AG09319 (cell line): ENCODE results near the gene FAM3B.
A peak's percentile ranks its signal among the peaks of the same experiment; 100 is the strongest.
"Not testable (repeated sequence)": the region's sequence is repeated elsewhere in the genome, so short reads cannot be mapped to it uniquely, and the experiment has no call there.

Experiments
- DNase-seq: peaks from one replicate; pipeline ENCODE4 v3.0.0-alpha.2; 2010; ENCODE audit warnings: low read depth; ENCODE audit errors: extremely low read depth
- TF ChIP-seq, protein P1 (sequence below): IDR thresholded peaks from 2 replicates; pipeline ENCODE4 v1.5.1; 2011; ENCODE audit warnings: low read depth, mild to moderate bottlenecking, inconsistent platforms, low read length, moderate library complexity

FAM3B gene

GRCh38 chr21:41357546-41357945 lies 40.9 kb downstream of the FAM3B start:
- no peak for DNase-seq
- TF ChIP-seq, protein P1, sequence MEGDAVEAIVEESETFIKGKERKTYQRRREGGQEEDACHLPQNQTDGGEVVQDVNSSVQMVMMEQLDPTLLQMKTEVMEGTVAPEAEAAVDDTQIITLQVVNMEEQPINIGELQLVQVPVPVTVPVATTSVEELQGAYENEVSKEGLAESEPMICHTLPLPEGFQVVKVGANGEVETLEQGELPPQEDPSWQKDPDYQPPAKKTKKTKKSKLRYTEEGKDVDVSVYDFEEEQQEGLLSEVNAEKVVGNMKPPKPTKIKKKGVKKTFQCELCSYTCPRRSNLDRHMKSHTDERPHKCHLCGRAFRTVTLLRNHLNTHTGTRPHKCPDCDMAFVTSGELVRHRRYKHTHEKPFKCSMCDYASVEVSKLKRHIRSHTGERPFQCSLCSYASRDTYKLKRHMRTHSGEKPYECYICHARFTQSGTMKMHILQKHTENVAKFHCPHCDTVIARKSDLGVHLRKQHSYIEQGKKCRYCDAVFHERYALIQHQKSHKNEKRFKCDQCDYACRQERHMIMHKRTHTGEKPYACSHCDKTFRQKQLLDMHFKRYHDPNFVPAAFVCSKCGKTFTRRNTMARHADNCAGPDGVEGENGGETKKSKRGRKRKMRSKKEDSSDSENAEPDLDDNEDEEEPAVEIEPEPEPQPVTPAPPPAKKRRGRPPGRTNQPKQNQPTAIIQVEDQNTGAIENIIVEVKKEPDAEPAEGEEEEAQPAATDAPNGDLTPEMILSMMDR: no peak

DNA sequence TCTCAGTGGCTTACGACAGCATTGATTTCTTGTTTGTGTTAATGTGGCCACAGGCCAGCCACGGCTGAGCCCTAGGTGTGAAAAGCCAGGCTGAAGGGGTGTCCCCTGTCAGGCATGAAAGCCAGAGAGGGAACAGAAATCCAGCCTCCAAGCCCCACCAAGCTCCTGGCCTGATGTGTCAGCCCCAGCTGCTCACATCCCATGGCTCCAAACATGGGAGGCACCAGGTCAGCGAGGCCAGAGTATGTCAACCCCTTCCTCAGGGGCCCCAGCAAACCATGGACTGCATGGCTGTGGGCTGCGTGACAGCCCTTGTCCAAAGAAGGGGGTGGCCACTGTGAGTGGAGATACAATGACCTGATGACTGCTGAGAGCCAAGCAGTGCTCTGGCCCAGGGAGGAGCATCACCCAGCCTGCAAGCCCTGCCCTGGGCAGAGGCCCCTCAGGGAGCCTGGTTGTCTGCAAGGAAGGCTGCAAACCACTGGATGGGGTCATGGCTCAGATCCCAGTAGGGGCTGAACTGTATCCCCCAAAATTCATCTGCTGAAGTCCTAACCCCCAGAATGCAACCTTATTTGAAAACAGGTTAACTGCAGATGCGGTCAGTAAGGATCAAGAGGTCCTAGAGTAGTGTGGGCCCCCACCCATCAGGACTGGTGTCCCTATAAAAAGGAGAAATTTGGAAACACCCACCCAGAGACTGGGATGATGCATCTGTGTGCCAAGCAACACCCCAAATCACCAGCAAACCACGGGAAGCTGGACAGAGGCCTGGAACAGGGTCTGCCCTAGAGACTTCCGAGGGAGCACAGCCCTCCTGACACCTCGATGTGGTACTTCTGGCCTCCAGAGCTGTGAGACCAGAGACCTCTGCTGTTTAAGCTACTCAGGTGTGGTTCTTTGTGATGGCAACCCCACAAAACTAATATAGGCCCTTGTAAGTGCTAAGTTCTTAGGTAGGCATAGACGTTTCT lies 41.9 kb downstream of the FAM3B start:
- TF ChIP-seq, protein P1: no peak
- DNase-seq: no peak

- no peak for DNase-seq
- TF ChIP-seq, protein P1: no peak
Observed at GRCh38 chr21:41359286-41359685, 42.7 kb downstream of the FAM3B start.

DNA sequence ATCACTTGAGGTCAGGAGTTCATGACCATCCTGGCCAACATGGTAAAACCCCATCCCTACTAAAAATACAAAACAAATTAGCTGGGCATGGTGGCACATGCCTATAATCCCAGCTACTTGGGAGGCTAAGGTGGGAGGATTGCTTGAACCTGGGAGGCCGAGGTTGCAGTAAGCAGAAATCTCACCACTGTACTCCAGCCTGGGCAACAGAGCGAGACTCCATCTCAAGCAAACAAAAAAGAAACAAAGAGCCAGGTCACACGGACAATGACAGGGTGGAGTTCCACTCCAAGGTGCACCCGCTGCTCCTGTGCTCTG lies 43.1 kb downstream of the FAM3B start:
- not testable (repeated sequence) for DNase-seq

DNA sequence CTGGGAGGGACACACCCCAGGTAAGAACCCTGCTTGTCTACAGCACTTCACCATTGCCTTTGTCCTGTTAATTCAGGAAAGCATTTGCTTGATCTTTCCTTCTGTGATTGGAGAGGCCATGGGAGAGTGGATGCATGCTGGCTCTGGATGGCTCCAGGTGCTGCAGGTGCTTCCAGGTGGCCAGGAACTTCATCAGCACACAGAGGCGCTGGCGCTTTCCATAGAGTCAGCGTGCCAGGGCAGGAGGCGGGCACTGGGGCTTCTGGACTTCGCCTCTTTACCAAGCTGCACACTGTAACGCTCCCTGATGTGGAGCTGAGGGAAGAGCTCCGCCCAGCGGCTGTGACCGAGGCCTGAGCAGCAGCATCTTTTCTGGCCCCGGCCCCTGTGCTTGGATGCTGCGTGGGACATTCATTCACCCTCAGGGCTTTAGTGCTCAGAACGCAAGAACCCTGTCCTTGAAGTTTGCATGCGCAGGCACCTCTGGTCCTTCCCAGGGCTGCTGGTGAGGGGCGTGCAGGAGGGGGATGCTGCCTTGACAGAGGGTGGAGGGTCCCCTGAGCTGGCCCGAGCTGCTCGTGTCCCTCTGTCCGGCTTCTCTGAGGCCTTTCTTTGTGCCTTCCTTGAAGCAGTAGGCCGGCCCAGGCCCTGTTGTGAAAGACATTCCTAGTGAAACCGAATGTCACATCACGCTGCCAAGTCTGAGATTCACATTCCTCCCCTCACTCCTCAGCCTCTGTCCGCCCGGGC lies 43.6 kb downstream of the FAM3B start:
- no peak for DNase-seq
- TF ChIP-seq, protein P1: peak; percentile 24

DNA sequence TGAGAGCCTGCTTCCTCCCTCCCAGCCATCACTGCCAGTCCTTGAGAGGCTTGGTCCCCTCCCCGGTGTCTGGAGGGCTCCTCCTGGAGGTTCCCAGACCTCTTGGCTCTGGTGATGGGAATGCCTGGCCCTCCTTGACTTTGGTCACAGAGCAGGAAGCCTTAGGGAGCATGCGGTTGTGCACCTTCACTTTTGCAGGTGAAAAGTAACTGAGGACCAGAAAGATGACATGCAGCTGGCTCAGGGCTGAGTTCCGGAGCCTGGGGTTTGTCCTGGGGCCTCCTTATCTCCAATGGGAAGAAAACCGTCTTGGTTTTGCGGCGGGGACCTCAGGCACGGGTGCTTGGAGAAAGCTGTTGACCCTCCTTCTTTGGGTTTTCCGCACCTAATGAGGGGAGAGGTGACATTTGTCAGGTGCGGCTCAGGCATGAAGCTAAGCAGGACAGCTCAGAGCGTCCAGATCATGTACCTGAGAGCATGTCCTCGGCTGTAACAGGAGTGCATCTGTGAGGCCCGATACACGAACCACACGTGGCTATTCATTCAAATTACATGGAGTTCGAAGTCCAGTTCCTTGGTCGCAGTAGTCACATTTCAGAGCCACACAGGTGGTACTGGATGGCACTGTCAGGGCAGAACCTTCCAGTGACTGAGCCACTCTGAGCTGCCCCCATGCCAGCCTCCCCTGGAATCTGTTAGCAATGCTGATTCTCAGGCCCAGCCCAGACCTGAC lies 44.6 kb downstream of the FAM3B start:
- TF ChIP-seq, protein P1: no peak
- DNase-seq: no peak

DNA sequence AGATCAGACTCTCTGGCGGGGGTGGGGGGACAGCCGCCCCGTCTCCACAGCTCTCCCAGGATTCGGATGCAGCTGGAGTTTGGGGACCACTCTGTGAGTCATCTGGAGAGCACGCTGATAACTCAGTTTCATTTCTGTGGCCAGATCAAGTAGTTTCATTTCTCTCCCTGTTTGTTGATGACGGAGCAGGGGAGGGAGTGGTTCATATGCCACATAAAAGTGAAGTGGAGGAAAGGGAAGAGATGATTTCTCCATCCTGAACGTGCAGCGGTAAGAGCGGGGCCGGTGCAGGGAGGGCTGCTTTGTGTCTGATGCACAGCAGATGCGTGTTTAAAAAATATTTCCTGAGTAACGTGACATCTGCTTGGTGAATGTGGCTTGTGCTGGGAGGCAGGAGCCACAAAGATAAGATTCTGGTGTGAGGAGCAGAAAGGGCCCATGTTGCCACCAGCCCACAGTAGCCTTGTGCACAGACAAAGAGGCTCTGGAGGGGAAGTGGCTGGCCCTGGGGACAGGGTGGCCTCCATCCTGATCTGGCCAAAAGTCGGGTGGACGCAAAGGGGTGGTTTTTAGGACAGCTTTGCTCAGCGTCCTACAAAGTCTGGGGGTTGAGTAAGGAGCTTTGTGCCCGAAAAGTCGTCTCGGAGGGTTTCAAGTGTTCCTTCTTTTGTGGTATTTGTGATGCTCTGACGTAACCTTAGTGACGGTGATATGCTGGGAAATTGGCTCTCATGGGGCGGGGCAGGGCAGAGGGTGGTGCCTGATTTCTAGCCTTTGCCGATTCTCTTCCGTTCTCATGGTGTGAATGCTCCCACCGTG lies 45.4 kb downstream of the FAM3B start, which contains the start of gene MX2:
MX2 (plus strand) TSS at position 242 of the 819 bp plus-strand sequence. CDS start 14,880 bp downstream, outside the sequence.
- TF ChIP-seq, protein P1: no peak
- DNase-seq: peak; percentile 62
